ENCODE data around the gene YIPF3.

Gene YIPF3

GRCh38 chr6:43488667-43489276 lies 28.0 kb downstream of the YIPF3 start:
- in situ Hi-C loops (cut with HindIII; ENCODE audit: low sequenced_read_pairs) = no loop called here
- TF ChIP-seq CTCF (IDR thresholded peaks at IDR 0.05; ENCODE audit: low read depth, low read length, missing control alignments) = no peak
- DNase-seq (ENCODE audit: low read depth) = no peak
- H3K4me3 ChIP-seq (ENCODE audit: low read depth, low read length) = no peak overlapping the region

- no peak for TF ChIP-seq CTCF (IDR thresholded peaks at IDR 0.05; ENCODE audit: low read depth, low read length, missing control alignments)
- in situ Hi-C loops (cut with HindIII; ENCODE audit: low sequenced_read_pairs) = no loop called here
- DNase-seq (ENCODE audit: low read depth) = no peak
- H3K4me3 ChIP-seq (ENCODE audit: low read depth, low read length) = no peak overlapping the region
These were observed 35.0 kb downstream of the YIPF3 start for GRCh38 chr6:43481591-43482236.

- no peak overlapping the region for H3K4me3 ChIP-seq (ENCODE audit: low read depth, low read length)
- DNase-seq (ENCODE audit: low read depth) = no peak
- in situ Hi-C loops (cut with HindIII; ENCODE audit: low sequenced_read_pairs) = no loop called here
- TF ChIP-seq CTCF (IDR thresholded peaks at IDR 0.05; ENCODE audit: low read depth, low read length, missing control alignments) = no peak
These were observed 35.7 kb downstream of the YIPF3 start for GRCh38 chr6:43481075-43481474.

- in situ Hi-C loops (cut with HindIII; ENCODE audit: low sequenced_read_pairs) = no loop called here
- H3K4me3 ChIP-seq (ENCODE audit: low read depth, low read length) = peak overlapping the region; percentile 68
- no peak for TF ChIP-seq CTCF (IDR thresholded peaks at IDR 0.05; ENCODE audit: low read depth, low read length, missing control alignments)
- DNase-seq (ENCODE audit: low read depth) = no peak
These were observed 38.7 kb downstream of the YIPF3 start for GRCh38 chr6:43478008-43478372.

- no peak for TF ChIP-seq CTCF (IDR thresholded peaks at IDR 0.05; ENCODE audit: low read depth, low read length, missing control alignments)
- peak; percentile 68 for DNase-seq (ENCODE audit: low read depth)
- peak within 1 kb of the TSS; percentile 68 for H3K4me3 ChIP-seq (ENCODE audit: low read depth, low read length)
- in situ Hi-C loops (cut with HindIII; ENCODE audit: low sequenced_read_pairs) = no loop called here
These were observed 39.3 kb downstream of the YIPF3 start, which contains the start of gene TJAP1 for GRCh38 chr6:43477235-43478007. Gene TJAP1 (plus strand): TSS chr6:43477570. CDS start chr6:43499002, 21,432 bp downstream.

- in situ Hi-C loops (cut with HindIII; ENCODE audit: low sequenced_read_pairs) = no loop called here
- TF ChIP-seq CTCF (IDR thresholded peaks at IDR 0.05; ENCODE audit: low read depth, low read length, missing control alignments) = no peak
- DNase-seq (ENCODE audit: low read depth) = no peak
- H3K4me3 ChIP-seq (ENCODE audit: low read depth, low read length) = peak overlapping the region; percentile 68
These were observed 40.0 kb downstream of the YIPF3 start for GRCh38 chr6:43476746-43477145.
